Spleen (tissue), 7 donors: Measurements from ENCODE around the gene LNX1.

Experiments used
- POLR2A ChIP-seq, 3 donors: fragments of 450-650 bp; IDR thresholded peaks; one replicate each; pipeline ENCODE4 v1.5.1; 2017; ENCODE audit warnings: antibody characterized with exemption in 3 of 3, mild to moderate bottlenecking in 1 of 3
- TF ChIP-seq, protein P1 (sequence below), 11 experiments: fragments of 200-600 bp in 7 of 11; fragments of 450-650 bp in 4 of 11; sonication (generic) in 4 of 11; IDR thresholded peaks in 8 of 11; conservative IDR thresholded peaks in 3 of 11; 1 replicate in 7 of 11; 2 replicates in 4 of 11; pipeline versions ENCODE4 v1.4.0 to v1.8.0; 2016 to 2021; ENCODE audit warnings: antibody characterized with exemption in 11 of 11, inconsistent platforms in 4 of 11, mild to moderate bottlenecking in 1 of 11
- donor health status: DM: no; HTN: no; CAD: no; lungs with moderate emphysema.
- donor health status: DM: no; HTN: no; CAD: no.
- donor health status: DM: no; HTN: no; CAD: no.

DNA sequence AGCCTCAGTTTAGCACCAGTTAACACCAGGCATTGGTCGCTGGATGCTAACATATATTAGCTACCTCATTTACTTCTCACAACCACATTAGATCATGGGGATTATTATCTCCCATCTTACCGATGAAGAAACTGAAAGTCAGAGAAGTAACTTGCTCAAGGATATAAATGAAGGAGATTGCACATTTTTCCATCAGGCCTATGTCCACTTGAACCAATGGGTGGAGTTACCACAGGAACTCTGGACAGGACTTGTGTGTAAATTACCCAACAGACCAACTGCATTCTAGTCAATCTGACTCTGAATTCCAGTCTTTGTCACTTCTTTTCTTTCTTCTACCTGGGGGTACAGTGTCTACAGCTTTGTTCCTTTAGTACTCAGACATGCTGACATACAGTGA lies 1.8 kb downstream of the LNX1 start:
- TF ChIP-seq, protein P1, sequence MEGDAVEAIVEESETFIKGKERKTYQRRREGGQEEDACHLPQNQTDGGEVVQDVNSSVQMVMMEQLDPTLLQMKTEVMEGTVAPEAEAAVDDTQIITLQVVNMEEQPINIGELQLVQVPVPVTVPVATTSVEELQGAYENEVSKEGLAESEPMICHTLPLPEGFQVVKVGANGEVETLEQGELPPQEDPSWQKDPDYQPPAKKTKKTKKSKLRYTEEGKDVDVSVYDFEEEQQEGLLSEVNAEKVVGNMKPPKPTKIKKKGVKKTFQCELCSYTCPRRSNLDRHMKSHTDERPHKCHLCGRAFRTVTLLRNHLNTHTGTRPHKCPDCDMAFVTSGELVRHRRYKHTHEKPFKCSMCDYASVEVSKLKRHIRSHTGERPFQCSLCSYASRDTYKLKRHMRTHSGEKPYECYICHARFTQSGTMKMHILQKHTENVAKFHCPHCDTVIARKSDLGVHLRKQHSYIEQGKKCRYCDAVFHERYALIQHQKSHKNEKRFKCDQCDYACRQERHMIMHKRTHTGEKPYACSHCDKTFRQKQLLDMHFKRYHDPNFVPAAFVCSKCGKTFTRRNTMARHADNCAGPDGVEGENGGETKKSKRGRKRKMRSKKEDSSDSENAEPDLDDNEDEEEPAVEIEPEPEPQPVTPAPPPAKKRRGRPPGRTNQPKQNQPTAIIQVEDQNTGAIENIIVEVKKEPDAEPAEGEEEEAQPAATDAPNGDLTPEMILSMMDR (IDR thresholded peaks at IDR 0.05 in 8 of 11, conservative IDR thresholded peaks at IDR 0.05 in 3 of 11): no peak
- no peak for TF ChIP-seq POLR2A (IDR thresholded peaks at IDR 0.05)
